Suprapubic skin (tissue), 4 donors: ENCODE results near the gene SEMA3F. TPM values are rescaled to one million over a fixed set of nuclear protein-coding genes. Genes with fewer than 3 reads are reported as not detected.

ENCODE experiments used
- DNase-seq, 2 donors: peaks; one replicate each; pipeline ENCODE4 v3.0.0-alpha.2; 2019; ENCODE audit warnings: low spot score in 2 of 2
- H3K27ac ChIP-seq: fragments of 200-600 bp; sonication (generic); one replicate; pipeline ENCODE4 v1.5.1; 2019
- H3K27me3 ChIP-seq: fragments of 200-600 bp; sonication (generic); one replicate; pipeline ENCODE4 v1.5.1; 2019
- H3K36me3 ChIP-seq: fragments of 200-600 bp; sonication (generic); one replicate; pipeline ENCODE4 v1.5.1; 2019
- H3K4me1 ChIP-seq: fragments of 200-600 bp; sonication (generic); one replicate; pipeline ENCODE4 v1.5.1; 2019
- H3K4me3 ChIP-seq: fragments of 200-600 bp; sonication (generic); one replicate; pipeline ENCODE4 v1.5.1; 2019; ENCODE audit warnings: mild to moderate bottlenecking
- H3K9me3 ChIP-seq: fragments of 200-600 bp; sonication (generic); one replicate; pipeline ENCODE4 v1.5.1; 2019
- CTCF ChIP-seq, 2 donors: fragments of 200-600 bp in 1 of 2; fragments of 450-650 bp in 1 of 2; sonication (generic) in 1 of 2; IDR thresholded peaks; one replicate each; pipeline ENCODE4 v1.5.1; 2016 to 2019; ENCODE audit warnings: antibody characterized with exemption in 2 of 2, mild to moderate bottlenecking in 1 of 2, moderate library complexity in 1 of 2
- EP300 ChIP-seq: sonication (generic); formaldehyde crosslinking; IDR thresholded peaks from one replicate; pipeline ENCODE4 v1.6.1; 2017; ENCODE audit warnings: antibody characterized with exemption
- POLR2A ChIP-seq, 2 donors: fragments of 450-650 bp; IDR thresholded peaks; one replicate each; pipeline ENCODE4 v1.6.1; 2017; ENCODE audit warnings: antibody characterized with exemption in 2 of 2, mild to moderate bottlenecking in 2 of 2, moderate library complexity in 2 of 2
- POLR2AphosphoS5 ChIP-seq, 3 donors: sonication (generic); formaldehyde crosslinking; IDR thresholded peaks; one replicate each; pipeline ENCODE4 v1.6.1; 2017; ENCODE audit warnings: antibody characterized with exemption in 3 of 3
- WGBS: methylation state at CpG from one replicate; pipeline ENCODE4 v1.1.5; 2018; 5-methylcytosine and 5-hydroxymethylcytosine counted together
- total RNA-seq, 4 donors: library from RNA; depleted of rRNA; stranded (reverse); fragments of >200 nt; gene quantifications; one replicate each; pipeline ENCODE4 v1.1.0, GENCODE V29; 2016

Gene SEMA3F
- total RNA-seq, 4 donors from 2014 or later: 123 to 188 (median 130) TPM

- peaks cover 5% of the 10 kb centered on the region for H3K36me3 ChIP-seq
Observed at GRCh38 chr3:50238549-50239026, 83.5 kb downstream of the SEMA3F start.

More at GRCh38 chr3:50238549-50239026, 83.5 kb downstream of the SEMA3F start:
- 7% methylated on average over 3 of the region's 7 CpGs for WGBS
- Histone ChIP-seq H3K9me3 (no peaks in the 10 kb centered on the region), H3K27me3 (no peaks in the 10 kb centered on the region), H3K4me3 (peak overlapping the region; percentile 76), H3K4me1 (peaks cover 86% of the 10 kb centered on the region), H3K27ac (peak overlapping the region; percentile 85)
- DNase-seq: peak; percentile 92 to 94
- no peak for TF ChIP-seq EP300
- no peak for TF ChIP-seq POLR2A (IDR thresholded peaks at IDR 0.05)
- no peak for TF ChIP-seq CTCF (IDR thresholded peaks at IDR 0.05)
- no peak for TF ChIP-seq POLR2AphosphoS5 (IDR thresholded peaks at IDR 0.05)

Other genes with a start within 250 kb of the SEMA3F start
- 10 to 100 TPM in 3 of 4 donors, 1 to 10 TPM in 1; 6.2 to 15.6 (median 11.9) TPM for gene MON1A, start 225.5 kb upstream of the SEMA3F start, total RNA-seq
- 100 to 1,000 TPM in 2 of 4 donors, 10 to 100 TPM in 2; 73.5 to 222 (median 89.5) TPM for gene RBM6, start 215.2 kb upstream of the SEMA3F start, total RNA-seq
- gene RBM5, start 66.4 kb upstream of the SEMA3F start, total RNA-seq: 100 to 1,000 TPM; 129 to 681 (median 208) TPM
- gene GNAT1, start 36.3 kb downstream of the SEMA3F start, total RNA-seq: under 1 TPM in 1 of 4 donors, not detected in 3; 0.64 TPM
- 1 to 10 TPM in 2 of 4 donors, under 1 TPM in 2; 0.25 to 2.2 (median 1.00) TPM for gene SLC38A3, start 49.9 kb downstream of the SEMA3F start, total RNA-seq
- 10 to 100 TPM; 70.9 to 91.3 (median 76.7) TPM for gene GNAI2, start 80.9 kb downstream of the SEMA3F start, total RNA-seq
- 1 to 10 TPM; 2.9 to 5.2 (median 4.1) TPM for gene SEMA3B, start 113.8 kb downstream of the SEMA3F start, total RNA-seq
- gene LSMEM2, start 123.8 kb downstream of the SEMA3F start, total RNA-seq: under 1 TPM in 1 of 4 donors, not detected in 3; 0.30 TPM
- 10 to 100 TPM; 56.3 to 84.9 (median 75.2) TPM for gene IFRD2, start 137.1 kb downstream of the SEMA3F start, total RNA-seq
- gene HYAL3, start 144.1 kb downstream of the SEMA3F start, total RNA-seq: 1 to 10 TPM; 2.5 to 7.8 (median 6.1) TPM
- 10 to 100 TPM; 19.5 to 23.4 (median 20.3) TPM for gene NAA80, start 144.1 kb downstream of the SEMA3F start, total RNA-seq
- gene HYAL1, start 148.2 kb downstream of the SEMA3F start, total RNA-seq: 10 to 100 TPM; 19.5 to 31.0 (median 27.4) TPM
- gene HYAL2, start 167.4 kb downstream of the SEMA3F start, total RNA-seq: 10 to 100 TPM; 47.7 to 87.0 (median 80.3) TPM
- 10 to 100 TPM; 12.8 to 21.7 (median 17.4) TPM for gene TUSC2, start 172.9 kb downstream of the SEMA3F start, total RNA-seq
- gene RASSF1, start 185.5 kb downstream of the SEMA3F start, total RNA-seq: 10 to 100 TPM; 33.9 to 63.3 (median 39.7) TPM
- gene ZMYND10, start 190.4 kb downstream of the SEMA3F start, total RNA-seq: 1 to 10 TPM in 3 of 4 donors, not detected in 1; 1.6 to 4.7 (median 1.9) TPM
- gene NPRL2, start 195.5 kb downstream of the SEMA3F start, total RNA-seq: 10 to 100 TPM; 16.5 to 35.6 (median 26.0) TPM
- 10 to 100 TPM; 12.8 to 29.8 (median 17.9) TPM for gene CYB561D2, start 195.5 kb downstream of the SEMA3F start, total RNA-seq
- gene TMEM115, start 204.2 kb downstream of the SEMA3F start, total RNA-seq: 10 to 100 TPM; 60.7 to 85.3 (median 70.2) TPM